Brain microvascular endothelial cell (primary cell): ENCODE data around the gene ADRA2A.

ENCODE experiments used
- DNase-seq: peaks from one replicate; pipeline ENCODE4 v3.0.0-alpha.2; 2020
- H3K27ac ChIP-seq: fragments of 250-450 bp; sonication (Bioruptor Pico); 2 replicates; pipeline ENCODE4 v1.5.1; 2020; ENCODE audit warnings: mild to moderate bottlenecking, moderate library complexity
- H3K27me3 ChIP-seq: fragments of 250-450 bp; sonication (Bioruptor Pico); replicated peaks from 2 replicates; pipeline ENCODE4 v1.5.1; 2020; ENCODE audit warnings: mild to moderate bottlenecking
- H3K36me3 ChIP-seq: fragments of 250-450 bp; sonication (Bioruptor Pico); replicated peaks from 2 replicates; pipeline ENCODE4 v1.5.1; 2020; ENCODE audit warnings: mild to moderate bottlenecking
- H3K4me3 ChIP-seq: 2 replicates; pipeline ENCODE4 v1.5.1; 2011; ENCODE audit warnings: low read depth, mild to moderate bottlenecking, control low read depth, low read length, moderate library complexity
- CTCF ChIP-seq: IDR thresholded peaks from 2 replicates; pipeline ENCODE4 v1.5.1; 2011; ENCODE audit warnings: low read depth, mild to moderate bottlenecking, moderate library complexity, low read length, control low read depth, inconsistent platforms; ENCODE audit errors: missing control alignments
- in situ Hi-C: cut with HindIII; loops from 2 replicates; pipeline ENCODE4 v1.10.0; 2017; ENCODE audit warnings: low sequenced_read_pairs, low pct_ligation_motif_present

The ADRA2A gene

DNA sequence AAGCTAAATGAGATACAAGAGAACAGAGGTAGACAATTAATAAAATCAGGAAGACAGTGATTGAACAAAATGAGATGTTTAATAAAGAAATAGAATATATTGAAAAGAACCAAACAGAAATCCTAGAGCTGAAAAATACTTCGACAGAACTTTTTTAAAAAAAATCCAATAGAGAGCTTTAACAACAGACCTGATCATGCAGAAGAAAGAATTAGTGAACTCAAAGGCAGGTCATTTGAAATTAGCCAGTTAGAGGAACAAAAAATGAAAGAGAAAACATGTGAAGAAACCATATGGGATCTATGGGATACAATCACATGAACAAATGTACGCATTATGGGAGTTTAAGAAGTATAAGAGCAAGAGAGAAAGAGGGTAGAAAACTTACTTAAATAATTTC is 37.3 kb upstream of the ADRA2A start:
- no peaks in the 10 kb centered on the region for H3K36me3 ChIP-seq
- H3K4me3 ChIP-seq, result no peak overlapping the region
- no peak overlapping the region for H3K27ac ChIP-seq
- TF ChIP-seq CTCF, result no peak
- no peak for DNase-seq
- no peaks in the 10 kb centered on the region for H3K27me3 ChIP-seq
- in situ Hi-C loops, result no loop called here

DNA sequence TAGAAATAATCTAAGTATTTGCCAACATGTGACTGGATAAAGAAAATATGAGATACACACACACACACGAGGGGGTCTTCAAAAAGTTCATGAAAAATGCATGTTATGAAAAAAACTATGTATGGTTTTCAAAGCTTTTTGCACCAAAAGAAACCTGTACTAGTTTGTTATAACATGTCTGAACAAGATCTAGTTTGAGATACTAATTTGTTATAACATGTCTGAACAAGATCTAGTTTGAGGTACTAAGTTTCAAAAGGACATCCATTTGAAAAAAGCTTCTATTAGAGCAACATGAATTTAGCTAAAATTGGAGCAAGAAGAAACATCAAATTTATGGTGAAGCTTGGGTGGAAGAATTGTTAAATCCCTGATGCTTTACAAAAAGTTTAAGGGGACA is 19.8 kb upstream of the ADRA2A start:
- in situ Hi-C loops, result no loop called here
- H3K27me3 ChIP-seq, result no peaks in the 10 kb centered on the region
- no peak overlapping the region for H3K27ac ChIP-seq
- no peak for TF ChIP-seq CTCF
- DNase-seq, result no peak
- H3K36me3 ChIP-seq, result no peaks in the 10 kb centered on the region
- no peak overlapping the region for H3K4me3 ChIP-seq

DNA sequence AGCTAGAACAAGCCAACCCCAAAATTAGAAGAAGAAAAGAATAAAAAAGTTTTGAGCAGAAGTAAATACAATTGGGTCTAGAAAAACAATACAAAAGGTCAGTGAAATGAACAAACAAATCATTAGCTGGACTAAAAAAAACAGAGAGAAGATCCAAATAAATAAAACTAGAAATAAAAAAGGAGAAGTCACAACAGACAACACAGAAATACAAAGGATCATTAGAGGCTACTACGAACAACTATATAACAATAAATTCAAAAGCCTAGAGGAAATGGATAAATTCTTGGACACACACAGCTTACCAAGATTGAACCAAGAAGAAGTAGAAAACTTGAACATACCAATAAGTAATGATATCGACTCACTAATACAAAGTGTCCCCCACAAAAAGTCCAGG is 13.4 kb upstream of the ADRA2A start:
- H3K36me3 ChIP-seq, result no peaks in the 10 kb centered on the region
- TF ChIP-seq CTCF, result no peak
- in situ Hi-C loops, result no loop called here
- no peak overlapping the region for H3K27ac ChIP-seq
- no peaks in the 10 kb centered on the region for H3K27me3 ChIP-seq
- no peak overlapping the region for H3K4me3 ChIP-seq
- DNase-seq, result no peak

DNA sequence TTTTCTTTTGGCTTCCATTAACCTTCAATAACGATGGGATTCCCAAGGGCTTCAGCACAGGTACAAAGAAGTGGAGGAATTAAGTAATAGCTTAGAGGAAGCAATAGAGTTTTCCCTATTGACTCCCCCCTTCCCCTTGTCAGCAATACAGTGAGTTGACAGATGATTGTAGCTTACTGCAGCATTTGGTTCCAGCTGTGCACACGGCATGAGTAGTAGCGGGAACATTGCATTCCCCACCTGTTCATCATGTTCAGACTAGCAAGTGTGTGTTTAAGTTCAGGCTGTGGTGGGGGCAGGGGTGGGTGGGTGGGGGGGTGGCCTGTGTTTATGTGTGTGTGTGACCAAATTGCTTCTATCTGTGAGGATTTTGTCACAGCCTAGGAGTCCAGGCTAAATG is 4.6 kb upstream of the ADRA2A start:
- no peak for DNase-seq
- Histone ChIP-seq H3K4me3 (no peak overlapping the region), H3K27me3 (peaks cover 16% of the 10 kb centered on the region), H3K27ac (no peak overlapping the region), H3K36me3 (no peaks in the 10 kb centered on the region)
- no peak for TF ChIP-seq CTCF
- in situ Hi-C loops, result no loop called here

DNA sequence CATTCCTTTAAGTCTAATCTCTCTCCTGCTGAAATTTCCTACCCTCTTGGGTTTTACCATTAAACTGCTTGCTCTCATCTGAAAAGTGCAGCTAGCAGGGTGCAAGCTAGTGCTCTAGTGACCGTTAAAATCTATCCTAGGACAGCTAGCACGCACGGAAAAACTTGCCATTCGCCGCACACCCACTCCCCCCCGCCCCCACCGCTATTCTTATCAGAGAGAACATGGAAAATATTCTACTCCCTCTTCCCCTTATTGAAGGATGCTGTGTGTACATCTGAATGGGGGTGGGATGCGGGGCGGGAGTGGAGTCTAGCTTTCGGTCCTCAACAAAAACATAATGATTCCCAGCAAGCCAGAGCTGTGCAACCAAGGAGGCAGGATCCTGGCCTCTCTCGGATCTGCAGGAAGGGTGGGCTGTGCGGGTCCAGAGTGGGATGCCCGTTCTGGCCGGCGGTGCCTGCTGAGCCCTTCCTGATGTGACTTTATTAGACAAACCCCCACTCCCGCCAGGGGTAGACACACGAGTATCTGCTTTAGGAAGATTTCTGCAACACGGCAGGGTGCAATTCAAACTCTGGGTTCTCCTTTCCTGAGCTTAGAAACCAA is 1.1 kb upstream of the ADRA2A start:
- Histone ChIP-seq H3K27ac (no peak overlapping the region), H3K36me3 (no peaks in the 10 kb centered on the region), H3K27me3 (peaks cover 34% of the 10 kb centered on the region), H3K4me3 (peak overlapping the region; percentile 46)
- TF ChIP-seq CTCF, result no peak
- in situ Hi-C loops, result no loop called here
- DNase-seq, result no peak

GRCh38 chr10:111076191-111076681 is 593 bp upstream of the ADRA2A start:
- H3K27ac ChIP-seq, result no peak overlapping the region
- TF ChIP-seq CTCF, result peak; percentile 83
- no peaks in the 10 kb centered on the region for H3K36me3 ChIP-seq
- in situ Hi-C loops, result no loop called here
- DNase-seq, result peak; percentile 40
- H3K4me3 ChIP-seq, result peak overlapping the region; percentile 46
- peaks cover 34% of the 10 kb centered on the region for H3K27me3 ChIP-seq
